Fibroblast of skin of abdomen (primary cell): ENCODE results near the gene DCN.

Experiments
- DNase-seq: peaks from one replicate; pipeline ENCODE4 v3.0.0-alpha.2; 2013

Gene DCN

GRCh38 chr12:91099341-91099740 lies 83.3 kb downstream of the DCN start:
- no peak for DNase-seq

DNA sequence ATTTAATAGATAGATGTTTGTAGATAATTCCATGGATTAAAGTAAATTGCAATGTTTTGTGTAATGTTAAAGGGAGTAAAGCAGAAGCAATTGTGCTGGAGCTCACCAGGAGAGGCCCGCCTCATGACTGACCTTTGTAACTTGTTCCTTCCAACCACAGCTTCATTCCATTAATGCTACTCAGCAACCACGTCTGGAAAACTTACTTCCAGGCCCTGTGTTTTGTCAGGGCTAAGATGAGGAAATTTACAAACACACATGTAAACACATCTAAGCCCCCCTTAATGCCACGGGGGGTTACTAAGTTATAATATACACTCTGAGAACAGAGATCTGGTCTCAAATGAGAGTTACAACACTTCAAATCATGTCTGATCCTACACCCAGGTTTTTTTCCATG lies 83.7 kb downstream of the DCN start:
- DNase-seq = peak; percentile 96

- no peak for DNase-seq
These were observed 84.2 kb downstream of the DCN start for GRCh38 chr12:91098461-91098860.

DNA sequence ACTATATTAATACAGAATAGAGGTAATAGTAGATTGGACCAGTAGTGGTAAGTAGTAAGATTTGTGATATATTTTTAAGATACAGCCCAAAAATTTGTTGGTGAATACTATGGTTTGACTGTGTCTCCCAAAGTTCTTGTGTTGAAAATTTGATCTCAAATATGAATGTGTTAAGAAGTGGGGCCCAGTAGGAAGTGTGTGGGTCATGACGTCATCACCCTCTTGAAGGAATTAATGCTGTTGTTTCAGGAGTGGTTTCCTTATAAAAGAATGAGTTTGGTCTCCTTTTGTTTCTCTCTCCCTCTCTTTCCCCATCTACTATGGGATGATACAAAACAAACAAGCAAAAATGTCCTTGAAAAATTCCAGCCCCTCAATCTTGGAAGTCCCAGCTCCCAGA lies 87.7 kb downstream of the DCN start:
- DNase-seq = no peak

GRCh38 chr12:91094032-91094662 lies 88.5 kb downstream of the DCN start:
- no peak for DNase-seq

DNA sequence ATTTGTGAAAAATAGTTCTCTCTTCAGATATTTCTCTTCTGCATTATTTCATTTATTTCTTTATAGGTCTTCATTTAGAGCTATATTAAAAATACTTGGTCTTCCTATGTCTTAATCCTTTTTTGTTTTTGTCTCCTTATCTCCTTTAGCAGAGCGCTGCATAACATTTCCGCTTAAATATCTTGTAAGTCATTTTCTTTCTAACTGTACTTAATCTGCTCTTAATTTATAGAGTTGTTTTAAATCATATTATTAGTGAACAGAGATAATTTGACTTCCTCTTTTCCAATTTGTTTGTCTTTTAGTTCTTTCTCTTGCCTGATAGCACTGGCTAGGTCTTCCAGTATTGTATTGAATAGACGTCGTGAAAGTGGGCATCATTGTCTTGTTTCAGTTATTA lies 89.3 kb downstream of the DCN start:
- no peak for DNase-seq

DNA sequence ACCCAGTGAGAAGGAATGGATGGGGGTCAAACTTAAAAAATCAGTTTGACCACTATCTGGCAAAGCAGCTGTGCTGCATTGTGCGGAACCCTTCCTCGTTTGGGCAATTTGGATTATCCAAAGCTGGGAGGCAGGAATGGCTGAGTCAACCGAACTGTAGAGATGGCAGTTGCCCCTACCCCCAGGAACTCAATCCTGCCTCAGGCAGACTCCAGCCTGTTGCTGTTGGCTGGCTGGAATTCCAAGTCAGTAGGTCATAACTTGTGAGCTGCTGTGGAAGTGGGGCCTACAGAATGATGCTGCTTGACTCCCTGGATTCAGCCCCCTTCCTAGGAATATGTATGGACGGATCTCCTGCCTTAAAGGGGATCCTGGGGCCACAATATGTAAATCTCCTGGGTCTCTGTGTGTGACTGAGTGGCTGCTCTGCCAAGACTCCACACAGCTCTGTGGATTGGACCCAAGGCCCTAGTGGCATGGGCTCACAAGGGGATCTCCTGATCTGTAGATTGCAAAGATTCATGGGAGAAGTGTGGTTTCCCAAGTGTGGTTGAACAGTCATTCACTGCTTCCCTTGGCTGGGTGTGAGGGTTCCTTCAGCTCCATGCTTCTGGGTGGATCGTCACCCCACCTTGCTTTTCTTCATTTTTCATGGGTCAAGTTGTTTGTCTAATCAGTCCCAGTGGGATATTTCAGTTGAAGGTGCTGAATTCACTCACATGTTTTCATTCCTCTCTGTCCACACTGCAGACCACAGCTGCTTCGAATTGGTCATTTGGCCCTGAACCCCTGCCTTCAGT lies 90.5 kb downstream of the DCN start:
- no peak for DNase-seq
